HCT116 (cell line): ENCODE results near the gene OR6P1. TPM values are rescaled to one million over a fixed set of nuclear protein-coding genes. Genes with fewer than 3 reads are reported as not detected.

Experiments used
- ATAC-seq: fragments of 200-7000 bp; cut with Tn5 transposase; 2 replicates; pipeline ENCODE4 v1.9.1; 2020; ENCODE audit warnings: mild to moderate bottlenecking, moderate library complexity
- BruUV-seq: library from RNA; stranded (reverse); fragments of 400-500 nt; replicated peaks from 2 replicates; lab custom pipeline; 2021; lab: Mats Ljungman, UMichigan
- CTCF ChIA-PET: fragments of 300-600 bp; sonication (Branson Sonifier 250); formaldehyde crosslinking; loops from one replicate; lab custom pipeline; 2021; ENCODE audit warnings: antibody characterized with exemption; lab: Charles Lee
- POLR2A ChIA-PET: fragments of 300-600, 350-600 bp; sonication (Branson Sonifier 250); formaldehyde crosslinking; loops from one replicate; lab custom pipeline; 2021; ENCODE audit warnings: antibody characterized with exemption; lab: Charles Lee
- RAD21 ChIA-PET, 2 experiments: fragments of 300-600 bp; sonication (Branson Sonifier 250); formaldehyde crosslinking; loops; one replicate each; lab custom pipeline; 2023; ENCODE audit warnings: low total read pairs in 2 of 2; ENCODE audit not compliant: uncharacterized antibody in 2 of 2, unreplicated experiment in 2 of 2, low non-redundant PET in 1 of 2; lab: Charles Lee
- DNase-seq: peaks from one replicate; pipeline ENCODE4 v3.0.0-alpha.2; 2010; ENCODE audit warnings: low read depth, low spot score
- H2AFZ ChIP-seq: fragments of 200-600 bp; shearing (Covaris generic), sonication (generic); 2 replicates; pipeline ENCODE4 v1.6.1; 2017; ENCODE audit warnings: low read depth, mixed run types, mixed read lengths, antibody characterized with exemption, low read length; ENCODE audit not compliant: poor library complexity, severe bottlenecking
- H3K27ac ChIP-seq: 2 replicates; pipeline ENCODE4 v1.5.1; 2012; ENCODE audit warnings: low read depth, low read length
- H3K27me3 ChIP-seq: fragments of 200-600 bp; sonication (generic); 2 replicates; pipeline ENCODE4 v1.6.1; 2016; ENCODE audit warnings: mixed run types, low read length, mixed read lengths; ENCODE audit not compliant: insufficient read depth
- H3K36me3 ChIP-seq, 2 experiments: fragments of 200-500 bp in 1 of 2; fragments of 200-600 bp in 1 of 2; sonication (Bioruptor generic) in 1 of 2; sonication (generic) in 1 of 2; 2 replicates each; pipeline versions ENCODE4 v1.5.1 to v1.6.1; 2014 to 2016; ENCODE audit warnings: low read length in 2 of 2, inconsistent platforms in 1 of 2, mixed read lengths in 1 of 2, mixed run types in 1 of 2; ENCODE audit not compliant: insufficient read depth in 2 of 2, control insufficient read depth in 1 of 2
- H3K4me1 ChIP-seq, 2 experiments: fragments of 200-600 bp in 1 of 2; sonication (generic) in 1 of 2; 2 replicates each; pipeline versions ENCODE4 v1.5.1 to v1.6.1; 2012 to 2017; ENCODE audit warnings: low read length in 2 of 2, inconsistent platforms in 1 of 2, mild to moderate bottlenecking in 1 of 2, mixed read lengths in 1 of 2, mixed run types in 1 of 2, moderate library complexity in 1 of 2; ENCODE audit not compliant: insufficient read depth in 2 of 2, control insufficient read depth in 1 of 2
- H3K4me2 ChIP-seq: fragments of 200-600 bp; sonication (generic); 2 replicates; pipeline ENCODE4 v1.6.1; 2017; ENCODE audit warnings: mixed run types, low read length, mixed read lengths
- H3K4me3 ChIP-seq, 2 experiments: fragments of 200-600 bp in 1 of 2; sonication (generic) in 1 of 2; replicated peaks in 1 of 2; 2 replicates each; pipeline ENCODE4 v1.5.1; 2011 to 2016; ENCODE audit warnings: low read length in 2 of 2, control low read depth in 1 of 2, low read depth in 1 of 2, mild to moderate bottlenecking in 1 of 2, mixed read lengths in 1 of 2, mixed run types in 1 of 2
- H3K79me2 ChIP-seq: fragments of 200-600 bp; sonication (generic); 2 replicates; pipeline ENCODE4 v1.6.1; 2017; ENCODE audit warnings: mild to moderate bottlenecking, mixed run types, low read length, moderate library complexity, mixed read lengths; ENCODE audit not compliant: insufficient read depth
- H3K9ac ChIP-seq: fragments of 200-600 bp; sonication (generic); 2 replicates; pipeline ENCODE4 v1.6.1; 2016; ENCODE audit warnings: low read length, mixed read lengths
- H3K9me2 ChIP-seq: fragments of 200-600 bp; sonication (generic), shearing (Covaris generic); 2 replicates; pipeline ENCODE4 v1.6.1; 2017; ENCODE audit warnings: mixed run types, mild to moderate bottlenecking, moderate library complexity; ENCODE audit not compliant: insufficient read depth
- H3K9me3 ChIP-seq, 2 experiments: fragments of 200-500 bp in 1 of 2; fragments of 200-600 bp in 1 of 2; sonication (Bioruptor generic) in 1 of 2; sonication (generic) in 1 of 2; 2 replicates each; pipeline ENCODE4 v1.6.1; 2014 to 2017; ENCODE audit warnings: low read length in 2 of 2, mixed read lengths in 2 of 2, inconsistent platforms in 1 of 2, low read depth in 1 of 2, mild to moderate bottlenecking in 1 of 2, mixed run types in 1 of 2, moderate library complexity in 1 of 2; ENCODE audit not compliant: control insufficient read depth in 1 of 2, insufficient read depth in 1 of 2
- H4K20me1 ChIP-seq: fragments of 200-600 bp; sonication (generic), shearing (Covaris generic); 2 replicates; pipeline ENCODE4 v1.6.1; 2017; ENCODE audit warnings: mixed run types, mild to moderate bottlenecking, moderate library complexity; ENCODE audit not compliant: insufficient read depth
- CTCF ChIP-seq, 3 experiments: fragments of 200-600 bp in 1 of 3; sonication (generic) in 1 of 3; IDR thresholded peaks in 2 of 3; conservative IDR thresholded peaks in 1 of 3; 2 replicates each; pipeline ENCODE4 v1.5.1; 2012 to 2017; ENCODE audit warnings: low read depth in 2 of 3, low read length in 2 of 3, antibody characterized with exemption in 1 of 3, borderline replicate concordance in 1 of 3, control low read depth in 1 of 3, mild to moderate bottlenecking in 1 of 3, mixed read lengths in 1 of 3, mixed run types in 1 of 3, moderate library complexity in 1 of 3; ENCODE audit not compliant: insufficient read depth in 1 of 3
- EGR1 ChIP-seq: IDR thresholded peaks from 2 replicates; pipeline ENCODE4 v1.6.1; 2012; ENCODE audit warnings: low read depth
- ELF1 ChIP-seq: IDR thresholded peaks from 2 replicates; pipeline ENCODE4 v1.6.1; 2012; ENCODE audit warnings: low read depth, borderline replicate concordance
- EZH2 ChIP-seq: fragments of 200-600 bp; sonication (generic); IDR thresholded peaks from 2 replicates; pipeline ENCODE4 v1.6.1; 2017; ENCODE audit warnings: antibody characterized with exemption, mixed run types
- JUND ChIP-seq: IDR thresholded peaks from 2 replicates; pipeline ENCODE4 v1.6.1; 2012
- POLR2AphosphoS5 ChIP-seq: IDR thresholded peaks from 2 replicates; pipeline ENCODE4 v1.6.1; 2011; ENCODE audit warnings: mild to moderate bottlenecking, low read depth, low read length, moderate library complexity
- RAD21 ChIP-seq: IDR thresholded peaks from 2 replicates; pipeline ENCODE4 v1.6.1; 2012; ENCODE audit warnings: low read depth, mild to moderate bottlenecking
- SIN3A ChIP-seq: IDR thresholded peaks from 2 replicates; pipeline ENCODE4 v1.6.1; 2012; ENCODE audit warnings: low read depth
- SP1 ChIP-seq: IDR thresholded peaks from 2 replicates; pipeline ENCODE4 v1.6.1; 2012; ENCODE audit warnings: low read depth
- SRF ChIP-seq: IDR thresholded peaks from 2 replicates; pipeline ENCODE4 v1.6.1; 2012; ENCODE audit warnings: low read depth
- TCF7L2 ChIP-seq: IDR thresholded peaks from 2 replicates; pipeline ENCODE4 v1.7.0; 2011; ENCODE audit warnings: borderline replicate concordance, inconsistent platforms; ENCODE audit not compliant: insufficient read depth, insufficient read length; ENCODE audit errors: extremely low read depth
- ZBTB33 ChIP-seq: IDR thresholded peaks from 2 replicates; pipeline ENCODE4 v1.6.1; 2011; ENCODE audit warnings: mild to moderate bottlenecking, low read length, moderate library complexity; ENCODE audit not compliant: insufficient replicate concordance; ENCODE audit errors: extremely low read depth
- ZFX ChIP-seq: fragments of 450-650 bp; IDR thresholded peaks from 2 replicates; pipeline ENCODE4 v1.6.1; 2017
- ZNF274 ChIP-seq: fragments of 200-500 bp; sonication (Bioruptor generic); IDR thresholded peaks from 2 replicates; pipeline ENCODE4 v1.6.1; 2014; ENCODE audit warnings: mild to moderate bottlenecking, low read depth, low read length, inconsistent platforms
- intact Hi-C: fragments of 100-400 bp; cut with micrococcal nuclease; formaldehyde crosslinking; loops from 2 replicates; pipeline ENCODE4 v1.10.0; 2022
- total RNA-seq: library from RNA; stranded (reverse); gene quantifications from one replicate; pipeline ENCODE4 v1.2.1, GENCODE V29; 2021; ENCODE audit not compliant: unreplicated experiment

Gene OR6P1
- total RNA-seq, 1 experiment from 2014 or later, result not detected

- Histone ChIP-seq H3K4me1 (no peaks in the 10 kb centered on the region), H3K27ac (no peak overlapping the region), H3K36me3 (no peaks in the 10 kb centered on the region), H3K9me2 (no peaks in the 10 kb centered on the region), H3K79me2 (no peaks in the 10 kb centered on the region), H3K27me3 (no peaks in the 10 kb centered on the region), H3K9me3 (no peaks in the 10 kb centered on the region), H3K4me2 (no peak overlapping the region), H3K9ac (no peak overlapping the region), H3K4me3 (no peak overlapping the region), H4K20me1 (no peaks in the 10 kb centered on the region), H2AFZ (no peak overlapping the region)
- DNase-seq, result no peak
- ChIA-PET RAD21 (no interaction called here), CTCF (no interaction called here), POLR2A (no interaction called here)
- intact Hi-C loops, result no loop called here
- ATAC-seq, result no peak
- BruUV-seq, result no TSS peak
- TF ChIP-seq TCF7L2 (no peak), RAD21 (no peak), ZBTB33 (no peak), EZH2 (no peak), SIN3A (no peak), SRF (no peak), ELF1 (no peak), ZNF274 (no peak), CTCF (IDR thresholded peaks at IDR 0.05 in 2 of 3, conservative IDR thresholded peaks at IDR 0.05 in 1 of 3; ENCODE audit: borderline replicate concordance in 1 of 3, insufficient read depth in 1 of 3, low read depth in 2 of 3, low read length in 2 of 3) (no peak), SP1 (no peak), EGR1 (no peak), JUND (no peak), ZFX (no peak), POLR2AphosphoS5 (no peak)
- TF ChIP-seq, all 23 proteins: peak for 0
Observed at GRCh38 chr1:158521666-158522058, 48.7 kb downstream of the OR6P1 start.
